ENCODE results near the gene CORIN.

CORIN gene

GRCh38 chr4:47824840-47825239, 13.0 kb downstream of the CORIN start:
- no peak for DNase-seq (ENCODE audit: low spot score)
- Histone ChIP-seq H3K27ac (no peak overlapping the region), H3K4me3 (no peak overlapping the region)
- no peak for TF ChIP-seq CTCF (IDR thresholded peaks at IDR 0.05)

- Histone ChIP-seq H3K27ac (no peak overlapping the region), H3K4me3 (no peak overlapping the region)
- TF ChIP-seq CTCF (IDR thresholded peaks at IDR 0.05), result no peak
- DNase-seq (ENCODE audit: low spot score), result no peak
These were observed 18.7 kb downstream of the CORIN start for GRCh38 chr4:47819178-47819577.

- no peak for TF ChIP-seq CTCF (IDR thresholded peaks at IDR 0.05)
- no peak overlapping the region for H3K27ac ChIP-seq
These were observed 20.6 kb downstream of the CORIN start for GRCh38 chr4:47817275-47817674.

GRCh38 chr4:47816748-47817147, 21.1 kb downstream of the CORIN start:
- H3K27ac ChIP-seq, result no peak overlapping the region
- no peak for TF ChIP-seq CTCF (IDR thresholded peaks at IDR 0.05)
- no peak overlapping the region for H3K4me3 ChIP-seq
- DNase-seq (ENCODE audit: low spot score), result no peak

More at GRCh38 chr4:47817275-47817674, 20.6 kb downstream of the CORIN start:
- DNase-seq (ENCODE audit: low spot score), result no peak
- no peak overlapping the region for H3K4me3 ChIP-seq

GRCh38 chr4:47814618-47815295, 23.1 kb downstream of the CORIN start:
- Histone ChIP-seq H3K4me3 (no peak overlapping the region), H3K27ac (no peak overlapping the region)
- TF ChIP-seq CTCF (IDR thresholded peaks at IDR 0.05), result no peak
- no peak for DNase-seq (ENCODE audit: low spot score)

- H3K4me3 ChIP-seq, result no peak overlapping the region
- TF ChIP-seq CTCF (IDR thresholded peaks at IDR 0.05), result no peak
- no peak for DNase-seq (ENCODE audit: low spot score)
These were observed 28.1 kb downstream of the CORIN start for GRCh38 chr4:47809654-47810203.

GRCh38 chr4:47804598-47804997, 33.3 kb downstream of the CORIN start:
- DNase-seq (ENCODE audit: low spot score), result no peak
- no peak overlapping the region for H3K27ac ChIP-seq
- no peak for TF ChIP-seq CTCF (IDR thresholded peaks at IDR 0.05)
- no peak overlapping the region for H3K4me3 ChIP-seq

More at GRCh38 chr4:47809654-47810203, 28.1 kb downstream of the CORIN start:
- no peak overlapping the region for H3K27ac ChIP-seq
